DOHH2 (cell line): Measurements from ENCODE around the gene ZNF43.
"Not testable (repeated sequence)": the region's sequence is repeated elsewhere in the genome, so short reads cannot be mapped to it uniquely, and the experiment has no call there.

ENCODE experiments used
- H3F3A ChIP-seq: fragments of 200-600 bp; sonication (generic), shearing (Covaris generic); 2 replicates; pipeline ENCODE4 v1.6.0; 2016; ENCODE audit warnings: antibody characterized with exemption, mild to moderate bottlenecking; ENCODE audit not compliant: control insufficient read depth, insufficient read depth
- H3K27ac ChIP-seq: fragments of 200-600 bp; sonication (generic); 2 replicates; pipeline ENCODE4 v1.5.1; 2014; ENCODE audit warnings: low read depth, mild to moderate bottlenecking, low read length, moderate library complexity
- H3K27me3 ChIP-seq: fragments of 200-600 bp; sonication (generic); 2 replicates; pipeline ENCODE4 v1.6.1; 2014; ENCODE audit warnings: mild to moderate bottlenecking, low read length, mixed read lengths; ENCODE audit not compliant: control insufficient read depth
- H3K36me3 ChIP-seq: fragments of 200-600 bp; sonication (generic); 2 replicates; pipeline ENCODE4 v1.6.1; 2014; ENCODE audit warnings: mild to moderate bottlenecking, low read length, moderate library complexity, mixed read lengths; ENCODE audit not compliant: control insufficient read depth
- H3K4me1 ChIP-seq: fragments of 200-600 bp; sonication (generic); 2 replicates; pipeline ENCODE4 v1.6.1; 2014; ENCODE audit warnings: mild to moderate bottlenecking, low read length, mixed read lengths; ENCODE audit not compliant: control insufficient read depth
- H3K4me2 ChIP-seq: fragments of 200-600 bp; sonication (generic); 2 replicates; pipeline ENCODE4 v1.6.0; 2014; ENCODE audit warnings: mild to moderate bottlenecking, low read length, moderate library complexity
- H3K4me3 ChIP-seq: fragments of 200-600 bp; sonication (generic); 2 replicates; pipeline ENCODE4 v1.5.1; 2014; ENCODE audit warnings: mild to moderate bottlenecking, low read length, mixed read lengths
- H3K79me2 ChIP-seq: fragments of 200-600 bp; sonication (generic); 2 replicates; pipeline ENCODE4 v1.6.1; 2014; ENCODE audit warnings: mild to moderate bottlenecking, low read length, mixed read lengths; ENCODE audit not compliant: control insufficient read depth
- H3K9me2 ChIP-seq: fragments of 200-600 bp; sonication (generic); replicated peaks from 2 replicates; pipeline ENCODE4 v1.6.1; 2014; ENCODE audit warnings: mild to moderate bottlenecking, low read length, mixed read lengths; ENCODE audit not compliant: control insufficient read depth
- H3K9me3 ChIP-seq: fragments of 200-600 bp; sonication (generic); 2 replicates; pipeline ENCODE4 v1.6.1; 2014; ENCODE audit warnings: antibody characterized with exemption, low read length, mixed read lengths; ENCODE audit not compliant: control insufficient read depth, insufficient read depth
- H4K20me1 ChIP-seq: fragments of 200-600 bp; sonication (generic); 2 replicates; pipeline ENCODE4 v1.6.0; 2014; ENCODE audit warnings: low read depth, mild to moderate bottlenecking, antibody characterized with exemption, low read length, moderate library complexity; ENCODE audit not compliant: control insufficient read depth, insufficient read depth
- CTCF ChIP-seq: fragments of 200-600 bp; sonication (generic); IDR thresholded peaks from one replicate; pipeline ENCODE4 v1.5.1; 2014; ENCODE audit warnings: antibody characterized with exemption, mild to moderate bottlenecking, low read depth, low read length; ENCODE audit not compliant: poor library complexity, severe bottlenecking
- EZH2phosphoT487 ChIP-seq: fragments of 200-600 bp; sonication (generic); IDR thresholded peaks from 2 replicates; pipeline ENCODE4 v1.6.1; 2017; ENCODE audit warnings: borderline replicate concordance, mild to moderate bottlenecking, antibody characterized with exemption, low read length, moderate library complexity, mixed read lengths

The ZNF43 gene

GRCh38 chr19:21824679-21825078 is 11.3 kb downstream of the ZNF43 start:
- Histone ChIP-seq H4K20me1 (no peaks in the 10 kb centered on the region), H3K4me3 (no peak overlapping the region), H3F3A (no peaks in the 10 kb centered on the region), H3K9me2 (no peaks in the 10 kb centered on the region), H3K4me1 (no peaks in the 10 kb centered on the region), H3K27ac (no peak overlapping the region), H3K4me2 (no peak overlapping the region), H3K27me3 (no peaks in the 10 kb centered on the region), H3K79me2 (peaks cover 20% of the 10 kb centered on the region), H3K9me3 (peaks cover 17% of the 10 kb centered on the region; the same call in 1 of the 2 replicates), H3K36me3 (peaks cover 25% of the 10 kb centered on the region)
- TF ChIP-seq CTCF (no peak), EZH2phosphoT487 (no peak)

DNA sequence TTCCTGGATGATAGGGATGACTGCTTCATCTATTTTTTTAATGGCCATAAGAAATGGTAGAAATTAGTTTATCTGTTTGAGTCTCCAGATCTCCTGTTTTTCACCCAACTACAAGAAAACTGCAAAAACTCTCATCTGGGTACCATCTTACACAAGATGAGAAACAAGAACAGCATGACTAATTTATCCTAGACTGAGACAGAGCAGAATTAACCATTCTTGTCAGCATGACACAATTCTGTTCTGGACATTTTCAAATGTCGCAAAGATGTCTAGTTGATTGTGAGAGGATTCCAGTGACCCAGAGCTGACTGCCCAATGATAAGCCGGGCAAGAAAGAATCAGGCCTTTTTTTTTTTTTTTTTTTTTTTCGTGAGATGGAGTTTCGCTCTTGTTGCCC is 12.8 kb downstream of the ZNF43 start:
- no peak overlapping the region for H3K4me2 ChIP-seq
- TF ChIP-seq EZH2phosphoT487 (no peak), CTCF (no peak)
- no peaks in the 10 kb centered on the region for H3K4me1 ChIP-seq
- peaks cover 31% of the 10 kb centered on the region for H3K36me3 ChIP-seq
- H3K9me2 ChIP-seq = no peaks in the 10 kb centered on the region
- peaks cover 12% of the 10 kb centered on the region; the same call in 1 of the 2 replicates for H3K79me2 ChIP-seq
- no peaks in the 10 kb centered on the region for H4K20me1 ChIP-seq
- H3K9me3 ChIP-seq = peaks cover 15% of the 10 kb centered on the region; the same call in 1 of the 2 replicates
- H3K27ac ChIP-seq = no peak overlapping the region
- no peaks in the 10 kb centered on the region for H3K27me3 ChIP-seq
- H3K4me3 ChIP-seq = no peak overlapping the region
- no peaks in the 10 kb centered on the region for H3F3A ChIP-seq

GRCh38 chr19:21812448-21812847 is 23.5 kb downstream of the ZNF43 start:
- Histone ChIP-seq H3F3A (no peaks in the 10 kb centered on the region), H3K4me3 (no peak overlapping the region), H3K9me3 (peaks cover 42% of the 10 kb centered on the region), H3K4me1 (no peaks in the 10 kb centered on the region), H3K79me2 (no peaks in the 10 kb centered on the region), H3K9me2 (no peaks in the 10 kb centered on the region), H3K4me2 (no peak overlapping the region), H3K27ac (no peak overlapping the region), H3K36me3 (peaks cover 64% of the 10 kb centered on the region), H3K27me3 (no peaks in the 10 kb centered on the region), H4K20me1 (no peaks in the 10 kb centered on the region)
- TF ChIP-seq CTCF = no peak
- no peak for TF ChIP-seq EZH2phosphoT487

DNA sequence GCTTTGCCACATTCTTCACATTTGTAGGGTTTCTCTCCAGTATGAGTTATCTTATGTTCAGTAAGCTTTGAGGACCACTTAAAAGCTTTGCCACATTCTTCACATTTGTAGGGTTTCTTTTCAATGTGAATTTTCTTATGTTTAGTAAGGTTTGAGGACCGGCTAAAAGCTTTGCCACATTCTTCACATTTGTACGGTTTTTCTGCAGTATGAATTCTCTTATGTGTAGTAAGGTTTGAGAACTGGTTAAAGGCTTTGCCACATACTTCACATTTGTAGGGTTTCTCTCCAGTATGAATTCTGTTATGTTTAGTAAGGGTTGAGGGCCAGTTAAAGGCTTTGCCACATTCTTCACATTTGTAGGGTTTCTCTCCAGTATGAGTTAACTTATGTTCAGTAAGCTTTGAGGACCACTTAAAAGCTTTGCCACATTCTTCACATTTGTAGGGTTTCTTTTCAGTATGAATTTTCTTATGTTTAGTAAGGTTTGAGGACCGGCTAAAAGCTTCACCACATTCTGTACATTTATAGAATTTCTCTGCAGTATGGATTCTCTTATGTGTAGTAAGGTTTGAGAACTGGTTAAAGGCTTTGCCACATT is 27.5 kb downstream of the ZNF43 start:
- H3K4me1 ChIP-seq, H3K27ac ChIP-seq, H3F3A ChIP-seq, H3K4me3 ChIP-seq, H3K4me2 ChIP-seq, H3K27me3 ChIP-seq, H3K79me2 ChIP-seq, H3K9me2 ChIP-seq, H4K20me1 ChIP-seq: not testable (repeated sequence)
- Histone ChIP-seq H3K9me3 (peaks cover 43% of the 10 kb centered on the region), H3K36me3 (peaks cover 36% of the 10 kb centered on the region)
